Stimulated activated CD4-positive, alpha-beta T cell treated with anti-CD3 and anti-CD28 coated beads, TNF-alpha, amount 100 ng/mL, for 4 hours (primary cell): ENCODE measurements around the gene GYS2.
"Not testable (repeated sequence)": the region's sequence is repeated elsewhere in the genome, so short reads cannot be mapped to it uniquely, and the experiment has no call there.

Experiments
- DNase-seq, 3 experiments: peaks; one replicate each; pipeline ENCODE4 v3.0.0-alpha.2; 2020; ENCODE audit warnings: low read depth in 3 of 3

Gene GYS2

DNA sequence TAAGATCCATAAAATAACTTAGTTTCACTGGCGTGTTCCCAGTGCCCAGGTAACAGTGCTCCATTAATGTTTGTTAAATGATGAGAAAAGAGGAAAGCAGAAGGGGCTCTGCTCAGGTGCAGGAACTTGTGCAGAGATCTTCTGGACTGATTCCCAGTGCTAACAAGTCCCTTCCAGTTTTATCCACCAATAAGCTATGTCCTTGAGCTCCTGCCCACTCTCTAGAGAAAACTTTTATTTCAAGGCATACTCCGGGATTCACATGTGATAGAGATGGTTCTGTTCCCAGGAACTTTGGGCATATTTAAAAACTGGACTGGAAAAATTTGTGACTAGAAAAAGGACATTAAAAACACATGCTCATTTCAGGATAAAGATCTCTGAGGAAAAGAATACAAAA, 1.9 kb downstream of the GYS2 start:
- DNase-seq: no peak

DNA sequence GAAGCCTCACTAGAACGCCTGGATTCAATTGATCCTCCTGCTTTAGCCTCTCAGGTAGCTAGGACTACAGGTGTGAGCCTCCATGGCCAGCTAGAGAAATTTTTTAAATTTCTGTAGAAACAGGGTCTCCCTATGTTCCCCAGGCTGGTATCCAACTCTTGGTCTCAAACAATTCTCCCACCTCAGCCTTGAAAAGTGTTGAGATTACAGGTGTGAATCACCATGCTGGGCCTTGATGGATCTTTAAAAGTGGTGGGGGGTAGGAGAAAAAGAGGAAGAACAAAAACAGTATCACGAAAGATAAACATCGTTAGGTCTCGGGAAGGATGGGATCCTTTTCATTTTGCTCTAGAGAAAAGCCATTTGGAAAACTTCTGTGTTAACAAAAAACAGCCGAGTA, 4.5 kb downstream of the GYS2 start:
- DNase-seq: no peak

DNA sequence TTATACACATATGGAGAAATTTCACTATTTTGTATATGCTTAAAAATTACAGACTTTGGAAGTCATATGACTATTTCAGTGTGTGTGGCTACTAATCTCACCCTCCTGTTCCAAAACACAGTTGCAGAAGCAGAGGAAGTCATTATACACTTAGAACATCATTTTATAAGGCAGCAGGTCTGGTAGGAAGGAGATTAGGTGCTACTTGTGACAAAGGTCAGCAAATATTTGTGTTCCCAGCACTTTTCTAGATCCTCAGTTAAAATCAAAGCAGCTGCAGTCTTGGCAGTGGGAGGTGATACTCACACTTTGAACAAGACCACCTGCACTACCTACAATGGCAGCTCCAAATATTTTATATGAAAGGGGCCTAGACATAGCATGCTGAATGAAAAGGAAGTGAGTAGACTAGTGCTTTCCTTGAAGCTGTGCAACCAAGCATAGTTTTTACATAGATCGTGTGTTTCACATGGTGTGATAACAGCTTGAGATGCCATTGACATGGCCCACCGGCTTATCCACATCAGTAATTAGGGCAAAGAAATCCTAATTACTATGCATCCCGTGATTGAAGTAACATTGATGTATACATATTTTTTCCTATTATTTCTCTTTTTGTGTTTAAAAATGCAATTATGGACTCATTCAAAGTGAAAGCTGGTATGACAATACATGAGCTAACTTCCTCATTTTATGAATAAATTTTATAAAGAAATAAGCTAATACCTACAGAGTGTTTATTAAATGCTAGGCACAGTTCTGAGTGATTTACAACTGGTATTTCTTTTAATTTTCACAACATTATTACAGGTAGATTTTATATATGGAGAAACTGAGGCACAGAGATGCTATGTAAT, 5.3 kb downstream of the GYS2 start:
- DNase-seq: no peak

DNA sequence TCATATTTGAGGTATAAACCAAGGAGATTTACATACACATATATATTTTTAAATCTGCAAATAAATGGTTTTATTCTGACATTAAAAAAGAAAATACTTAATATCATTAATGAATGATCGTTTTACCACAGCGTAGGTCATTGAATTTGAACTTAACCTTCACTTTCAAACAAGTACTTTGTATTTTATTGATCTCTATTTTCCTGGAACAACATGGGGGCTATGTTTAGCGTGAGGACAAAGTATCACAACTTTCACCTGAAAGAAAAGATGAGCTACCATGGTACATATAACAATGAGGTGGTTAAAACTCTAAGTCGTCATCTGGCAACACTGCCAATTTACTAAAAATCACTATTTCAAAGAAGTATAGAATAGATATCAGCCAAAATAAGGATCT, 6.0 kb downstream of the GYS2 start:
- DNase-seq: no peak

DNA sequence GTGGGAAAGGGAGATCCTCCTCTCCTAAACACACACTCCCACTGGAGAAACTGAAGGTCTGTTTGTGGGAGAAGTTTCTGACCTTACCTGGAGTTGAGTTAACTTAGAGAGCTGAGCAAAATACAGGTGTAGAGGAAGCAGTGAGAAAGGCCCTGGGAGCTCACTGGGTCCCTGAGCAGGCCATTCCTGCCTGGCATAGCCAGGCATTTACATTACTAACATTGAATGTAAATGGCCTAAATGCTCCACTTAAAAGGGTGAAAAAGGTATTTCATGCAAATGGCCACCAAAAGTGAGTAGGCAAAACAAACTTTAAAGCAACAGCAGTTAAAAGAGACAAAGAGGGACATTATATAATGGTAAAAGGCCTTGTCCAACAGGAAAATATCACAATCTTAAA, 9.3 kb downstream of the GYS2 start:
- DNase-seq: not testable (repeated sequence)

DNA sequence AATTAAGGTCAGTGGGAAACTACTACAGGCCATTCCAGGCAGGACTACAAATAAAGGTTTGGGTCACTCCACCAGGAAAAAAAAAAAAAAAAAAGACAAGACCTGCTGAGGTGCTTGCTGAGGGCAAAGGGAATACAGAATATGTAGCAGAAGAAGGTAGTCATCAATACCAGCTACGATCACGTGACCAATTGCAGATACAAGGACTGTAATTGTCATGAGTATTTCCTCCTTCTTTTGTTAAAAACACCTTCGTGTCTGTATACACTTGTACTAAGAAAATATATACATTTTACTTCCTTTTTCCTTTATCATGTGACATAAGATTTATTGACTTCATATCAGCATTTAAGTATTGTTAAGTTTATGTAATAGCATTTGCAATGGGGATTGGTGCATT, 19.2 kb downstream of the GYS2 start:
- no peak for DNase-seq

DNA sequence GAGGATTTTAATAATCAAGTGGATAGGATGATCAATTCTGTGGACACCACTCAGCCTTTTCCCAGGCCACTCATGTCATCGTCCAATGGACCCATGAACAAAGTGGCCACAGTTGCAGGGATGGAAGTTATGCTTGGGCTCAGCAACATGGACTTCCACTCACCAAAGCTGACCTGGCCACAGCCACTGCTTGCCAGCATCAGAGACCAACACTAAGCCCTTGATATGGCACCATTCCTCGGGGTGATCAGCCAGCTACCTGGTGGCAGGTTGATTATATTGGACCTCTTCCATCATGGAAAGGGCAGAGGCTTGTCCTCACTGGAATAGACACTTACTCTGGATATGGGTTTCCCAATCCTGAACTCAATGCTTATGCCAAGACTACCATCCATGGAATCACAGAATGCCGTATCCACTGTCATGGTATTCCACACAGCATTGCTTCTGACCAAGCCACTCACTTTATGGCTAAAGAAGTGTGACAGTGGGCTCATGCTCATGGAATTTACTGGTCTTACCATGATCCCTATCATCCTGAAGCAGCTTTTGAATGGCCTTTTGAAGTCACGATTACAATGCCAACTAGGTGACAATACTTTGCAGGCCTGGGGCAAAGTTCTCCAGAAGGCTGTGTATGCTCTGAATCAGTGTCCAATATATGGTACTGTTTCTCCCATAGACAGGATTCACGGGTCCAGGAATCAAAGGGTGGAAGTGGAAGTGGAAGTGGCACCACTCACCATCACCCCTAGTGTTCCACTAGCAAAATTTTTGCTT, 20.1 kb downstream of the GYS2 start:
- not testable (repeated sequence) for DNase-seq

DNA sequence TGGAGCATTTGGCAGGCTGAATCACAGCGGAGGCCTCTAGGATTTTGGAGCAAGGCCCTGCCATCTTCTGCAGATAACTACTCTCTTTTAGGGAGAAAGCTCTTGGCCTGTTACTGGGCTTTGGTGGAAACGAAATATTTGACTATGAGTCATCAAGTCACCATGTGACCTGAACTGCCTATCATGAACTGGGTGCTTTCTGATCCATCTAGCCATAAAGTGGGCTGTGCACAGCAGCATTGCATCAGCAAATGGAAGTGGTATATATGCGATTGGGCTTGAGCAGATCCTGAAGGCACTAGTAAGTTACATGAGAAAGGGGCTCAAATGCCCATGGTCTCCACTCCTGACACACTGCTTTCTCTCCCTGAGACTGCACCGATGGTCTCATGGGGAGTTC, 21.1 kb downstream of the GYS2 start:
- DNase-seq: no peak

DNA sequence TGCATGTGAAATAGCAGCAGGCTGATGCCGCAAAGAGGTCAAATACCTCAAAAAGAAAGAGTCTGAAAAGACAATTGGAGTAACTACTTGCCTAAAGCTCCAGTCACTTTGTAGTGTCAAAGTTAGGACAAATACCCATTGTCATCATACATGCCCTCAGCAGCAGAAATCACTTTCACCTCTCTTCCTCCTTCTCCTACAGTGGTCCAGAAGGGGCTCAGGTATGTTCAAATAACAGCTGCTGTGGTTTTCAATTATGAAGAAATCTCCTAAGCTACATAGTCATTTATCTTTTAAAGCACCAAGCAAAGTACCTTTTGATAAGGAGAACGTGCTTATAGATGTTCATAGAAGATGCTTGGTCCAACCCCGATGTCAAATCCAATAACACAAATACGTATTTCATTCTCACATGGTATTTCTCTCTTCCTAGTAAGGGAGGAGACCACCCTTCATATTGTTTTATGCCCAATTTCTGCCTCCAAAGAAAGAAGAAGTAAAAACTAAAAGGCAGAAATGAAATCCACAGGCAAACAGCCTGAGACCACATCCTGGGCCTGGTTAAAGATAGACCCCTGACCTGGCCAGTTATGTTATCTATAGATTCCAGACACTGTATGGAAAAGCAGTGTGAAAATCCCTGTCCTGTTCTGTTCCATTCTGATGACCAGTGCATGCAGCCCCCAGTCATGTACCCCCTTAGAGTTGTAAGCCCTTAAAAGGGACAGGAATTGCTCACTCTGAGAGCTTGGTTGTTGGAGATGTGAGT, 23.7 kb downstream of the GYS2 start:
- no peak for DNase-seq

DNA sequence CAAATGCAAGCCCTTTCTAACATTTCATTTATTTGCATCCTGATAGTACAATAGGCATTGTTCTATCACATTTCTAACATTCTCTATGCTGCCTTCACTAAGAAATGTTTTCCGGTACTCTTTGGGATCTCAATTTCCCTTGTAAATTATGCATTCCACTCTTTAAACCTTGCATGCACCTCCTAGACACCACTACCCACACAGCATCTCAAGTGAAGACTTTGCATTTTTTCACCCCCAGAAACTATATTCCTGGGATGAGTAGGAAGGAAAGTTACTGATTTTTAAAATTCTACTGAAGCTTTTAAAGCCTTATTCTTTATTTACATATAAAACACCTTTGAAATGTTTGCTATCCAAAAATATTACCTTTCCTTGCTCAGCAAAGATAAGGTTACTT, 27.1 kb downstream of the GYS2 start:
- no peak for DNase-seq

DNA sequence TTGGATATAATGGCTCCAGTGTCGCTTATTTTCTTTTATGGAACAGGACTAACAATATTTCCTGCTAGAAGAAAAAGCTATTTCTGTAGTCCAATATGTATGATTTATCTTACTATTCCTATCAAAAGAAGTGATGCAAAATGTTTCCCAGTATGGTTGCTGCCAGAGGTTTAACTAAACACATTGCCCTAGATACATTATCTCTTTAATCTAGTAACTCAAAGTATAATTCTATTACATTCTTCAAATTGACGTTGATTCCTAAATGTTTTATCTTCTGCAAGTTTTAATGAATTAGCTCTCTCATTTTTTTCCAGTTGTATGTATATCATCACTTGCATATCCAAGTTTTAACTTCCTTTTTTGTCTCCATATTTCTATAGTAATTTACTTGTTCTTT, 28.2 kb downstream of the GYS2 start:
- no peak for DNase-seq

DNA sequence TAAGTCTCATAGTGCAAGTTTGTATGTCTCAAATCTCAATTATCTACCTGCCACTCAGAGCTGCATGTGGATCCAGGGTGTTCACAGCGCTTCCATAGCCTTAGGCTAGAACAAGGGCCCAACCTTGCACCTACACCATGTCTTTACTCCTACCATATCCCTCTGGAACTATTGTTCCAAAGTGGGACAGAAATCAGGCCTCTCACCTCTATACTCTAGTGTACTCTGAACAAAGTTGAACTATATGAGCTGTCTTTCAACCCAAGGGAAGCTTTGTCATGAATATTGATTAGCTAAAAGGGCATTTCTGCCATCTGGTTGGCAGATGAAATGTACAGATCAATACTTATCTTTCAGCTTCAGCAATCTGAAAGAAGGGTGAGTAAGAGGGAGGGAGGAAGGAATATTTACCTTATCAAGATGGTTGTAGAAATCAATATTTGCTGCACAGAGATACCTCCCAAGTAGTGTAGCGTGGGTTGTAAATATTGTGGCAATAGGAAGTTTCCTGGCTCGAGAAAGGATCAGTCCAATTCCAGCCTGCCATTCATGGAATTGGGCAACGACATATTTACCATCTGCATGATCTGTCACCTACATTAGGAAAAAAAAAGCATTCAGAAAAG, 30.8 kb downstream of the GYS2 start:
- DNase-seq: no peak

DNA sequence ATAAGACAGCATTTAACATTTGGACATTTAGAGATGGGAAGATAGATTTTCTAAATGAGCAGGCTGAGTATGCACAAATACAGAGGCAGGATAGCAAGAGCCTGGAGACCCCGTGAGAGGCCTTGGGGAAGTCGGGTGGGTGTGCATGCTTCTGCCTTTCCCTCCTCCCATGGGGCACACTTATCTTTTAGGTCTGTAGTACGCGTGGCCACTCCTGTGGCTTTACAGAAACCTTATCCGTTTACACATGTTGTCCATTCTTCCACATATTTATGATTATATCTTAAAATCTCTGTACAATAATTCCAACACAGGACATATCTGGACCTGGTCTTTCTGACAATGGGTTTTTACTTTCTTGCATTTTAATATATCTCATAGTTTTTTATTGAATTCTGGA, 33.6 kb downstream of the GYS2 start:
- no peak for DNase-seq

DNA sequence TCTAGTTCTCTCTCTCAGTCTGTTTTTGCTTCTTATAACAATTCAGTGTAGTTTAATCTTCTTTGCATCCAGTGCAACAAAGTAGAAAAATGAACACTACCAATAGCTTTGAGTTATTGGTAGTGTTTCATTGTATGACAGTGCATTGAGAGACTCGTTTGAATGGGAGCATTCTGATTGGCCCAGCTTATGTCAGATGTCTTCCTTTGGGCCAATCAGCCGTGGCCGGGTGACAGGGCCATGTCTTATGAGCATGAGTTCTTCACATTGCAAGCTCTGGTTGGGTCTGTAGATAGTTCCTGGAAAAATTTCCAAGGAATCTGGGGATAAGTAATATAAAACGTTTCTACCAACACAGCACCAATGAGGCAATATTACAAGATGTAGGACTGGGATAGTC, 36.5 kb downstream of the GYS2 start:
- DNase-seq: no peak

DNA sequence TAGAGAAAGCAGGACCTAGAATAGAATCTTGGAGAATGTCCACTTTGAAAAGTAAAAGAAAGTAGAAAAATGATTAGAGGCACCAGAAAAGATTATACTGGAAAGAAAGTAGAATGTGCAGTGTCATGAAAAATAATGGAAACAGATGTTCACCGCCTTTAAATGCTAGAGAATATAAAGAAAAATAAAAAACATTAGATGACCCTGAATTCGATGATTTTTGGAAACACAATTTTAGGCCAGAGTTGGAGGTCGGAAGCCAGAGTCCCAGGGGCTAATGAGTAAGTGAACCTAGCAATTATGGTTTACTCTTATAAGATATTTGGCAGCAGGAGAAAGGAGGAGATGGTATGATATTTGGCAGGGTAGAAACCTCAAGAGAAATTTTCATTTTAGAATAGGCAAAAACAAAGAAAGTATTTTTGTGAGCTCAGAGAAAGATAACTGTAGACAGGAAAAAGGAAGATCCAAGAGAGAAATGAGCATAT, 37.7 kb downstream of the GYS2 start:
- DNase-seq: no peak

DNA sequence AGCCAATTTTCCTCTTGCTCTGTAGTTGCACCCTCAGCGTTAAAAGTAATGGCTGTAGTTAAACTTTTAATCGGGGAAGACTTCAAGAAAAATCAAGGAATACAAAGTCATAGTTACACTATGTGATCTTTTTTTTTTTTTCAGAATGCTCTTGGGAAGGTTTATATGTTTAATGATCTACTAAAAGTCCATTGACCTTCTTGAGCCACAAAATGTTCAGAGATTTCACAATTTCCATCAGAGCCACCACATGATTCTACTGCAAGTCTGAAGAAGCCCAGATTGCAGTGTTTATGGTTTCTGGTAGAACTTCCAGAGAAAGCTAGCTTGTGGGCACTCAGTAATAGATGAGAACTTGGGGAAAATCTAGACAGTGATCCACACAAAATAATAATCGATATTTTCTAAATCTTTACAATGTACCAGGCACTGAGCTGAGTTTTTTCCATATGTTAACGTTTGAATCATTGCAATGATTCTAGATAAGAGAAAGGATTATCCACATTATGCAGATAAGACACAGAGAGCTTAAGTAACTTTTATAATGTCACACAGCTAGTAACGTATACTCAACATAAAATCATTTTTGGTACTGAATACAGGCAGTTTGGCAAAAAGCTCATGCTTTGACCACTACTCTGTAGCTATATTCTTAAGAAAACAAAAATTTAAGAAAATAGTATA, 38.3 kb downstream of the GYS2 start:
- no peak for DNase-seq

DNA sequence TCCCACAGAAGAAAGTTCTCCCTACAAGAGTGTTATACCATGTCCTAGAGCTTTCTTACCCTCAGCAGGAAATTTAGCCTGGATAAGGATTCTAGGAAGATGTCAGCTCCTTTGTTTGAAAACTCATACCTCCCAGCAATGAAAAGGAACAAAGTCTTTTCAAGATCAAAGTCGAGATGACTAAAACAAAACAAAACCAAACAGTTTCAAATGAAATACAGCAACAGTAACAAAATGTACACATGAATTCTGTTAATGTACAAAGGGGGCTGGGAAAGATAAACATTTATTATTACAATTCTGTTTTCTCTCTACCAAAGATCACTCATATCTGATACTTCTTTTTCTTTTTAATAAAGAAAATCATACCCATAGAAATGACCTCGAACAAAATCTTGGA, 41.8 kb downstream of the GYS2 start:
- DNase-seq: no peak

DNA sequence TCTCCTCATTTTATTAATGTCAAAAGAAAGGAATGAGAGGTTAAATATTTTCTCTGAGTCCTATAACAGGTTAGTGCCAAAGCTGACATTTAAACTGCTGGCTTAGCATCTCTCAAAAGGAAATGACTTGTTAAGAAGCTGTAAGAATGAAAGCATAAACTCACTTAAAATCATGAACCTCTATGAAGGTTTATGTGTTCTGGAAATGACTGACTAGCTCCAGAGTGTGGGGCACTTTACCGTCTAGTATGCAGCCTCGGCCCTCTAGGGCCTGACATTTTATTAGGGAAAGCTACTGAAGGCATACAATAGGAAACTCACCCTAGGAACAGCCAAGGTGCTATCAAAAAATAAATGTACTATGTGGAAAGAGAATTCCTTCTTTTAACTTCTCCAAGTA, 43.5 kb downstream of the GYS2 start:
- no peak for DNase-seq

DNA sequence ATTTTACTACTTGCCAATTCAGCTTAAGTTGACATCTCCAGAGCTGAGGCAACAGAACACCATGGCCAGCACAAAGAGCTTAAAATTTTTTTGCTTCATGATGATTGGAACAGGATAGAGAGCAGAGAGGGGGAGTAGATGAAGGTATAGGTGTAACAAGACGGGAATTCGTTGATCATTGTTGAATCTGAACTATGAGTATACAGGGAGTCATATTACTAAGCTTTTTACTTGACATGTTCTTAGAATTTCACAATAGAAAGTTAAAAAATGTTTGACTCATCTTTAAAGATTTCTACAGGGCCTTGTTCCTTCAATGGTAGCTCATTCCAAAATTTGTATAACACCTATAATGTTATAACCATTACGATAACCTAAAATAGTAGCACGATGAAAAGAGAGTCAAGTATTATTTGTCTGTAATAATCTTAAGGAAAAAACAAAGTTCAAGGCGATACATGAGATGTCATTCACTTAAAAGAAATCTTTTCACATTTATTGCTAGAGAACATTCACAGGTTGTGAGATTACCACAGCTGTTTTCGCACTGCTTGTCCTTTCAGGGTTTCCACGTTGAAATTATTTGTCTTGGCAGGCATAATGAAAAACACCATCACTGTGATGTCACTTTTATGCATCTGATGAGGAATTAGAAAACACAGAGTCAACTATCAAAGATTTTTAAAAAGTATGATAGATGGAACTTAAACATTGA, 44.6 kb downstream of the GYS2 start:
- no peak for DNase-seq

DNA sequence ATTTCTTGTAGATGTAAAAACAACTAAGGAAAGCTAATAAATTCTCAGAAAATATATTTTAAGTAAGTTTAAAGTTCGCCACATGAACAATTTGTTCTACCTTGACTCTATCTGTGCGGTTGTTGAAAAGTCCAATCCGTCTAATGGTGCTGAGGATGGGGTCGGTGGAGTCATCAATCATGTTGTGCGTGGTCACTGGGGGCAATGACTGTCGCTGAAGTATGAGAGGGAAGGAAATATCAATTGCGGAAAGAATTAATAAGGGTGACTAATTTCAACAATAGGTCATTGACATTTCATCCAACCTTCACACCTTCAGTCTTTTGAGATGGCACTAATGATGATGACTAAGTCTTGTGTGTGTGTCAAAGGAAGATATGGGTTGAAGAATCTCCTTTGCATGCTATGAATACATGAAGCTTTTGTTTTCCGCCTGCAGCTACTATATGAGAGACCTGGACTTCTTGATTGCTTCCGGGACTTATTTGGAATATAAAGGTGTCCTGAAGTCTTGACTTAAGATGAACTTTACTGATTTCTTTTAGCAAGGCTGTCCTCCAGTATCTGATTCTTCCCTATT, 46.5 kb downstream of the GYS2 start:
- no peak for DNase-seq
